ENCODE data around the gene TNIK.
"Not testable (repeated sequence)": the region's sequence is repeated elsewhere in the genome, so short reads cannot be mapped to it uniquely, and the experiment has no call there.

The TNIK gene

GRCh38 chr3:171293142-171293782, 166.9 kb downstream of the TNIK start:
- DNase-seq, result no peak
- H3K36me3 Mint-ChIP-seq (ENCODE audit: low read depth), result no peaks in the 10 kb centered on the region
- H3K27me3 Mint-ChIP-seq (ENCODE audit: low read depth, poor library complexity), result peaks cover 3% of the 10 kb centered on the region
- H3K9me3 Mint-ChIP-seq, result no peaks in the 10 kb centered on the region
- no peak overlapping the region for H3K4me3 Mint-ChIP-seq
- H3K27ac Mint-ChIP-seq, result no peak overlapping the region
- no peak for TF ChIP-seq CTCF (IDR thresholded peaks at IDR 0.05)
- H3K4me1 Mint-ChIP-seq, result peaks cover 17% of the 10 kb centered on the region

- DNase-seq, result no peak
- Mint-ChIP-seq H3K36me3 (ENCODE audit: low read depth) (no peaks in the 10 kb centered on the region), H3K4me1 (peaks cover 4% of the 10 kb centered on the region), H3K4me3 (no peak overlapping the region), H3K27me3 (ENCODE audit: low read depth, poor library complexity) (peaks cover 3% of the 10 kb centered on the region), H3K27ac (no peak overlapping the region), H3K9me3 (no peaks in the 10 kb centered on the region)
- TF ChIP-seq CTCF (IDR thresholded peaks at IDR 0.05), result no peak
Observed at GRCh38 chr3:171290680-171291079, 169.5 kb downstream of the TNIK start.

- no peaks in the 10 kb centered on the region for H3K9me3 Mint-ChIP-seq
- H3K27ac Mint-ChIP-seq, result no peak overlapping the region
- TF ChIP-seq CTCF (IDR thresholded peaks at IDR 0.05), result no peak
- peaks cover 3% of the 10 kb centered on the region for H3K27me3 Mint-ChIP-seq (ENCODE audit: low read depth, poor library complexity)
- H3K4me1 Mint-ChIP-seq, result peaks cover 11% of the 10 kb centered on the region
- no peak for DNase-seq
- no peaks in the 10 kb centered on the region for H3K36me3 Mint-ChIP-seq (ENCODE audit: low read depth)
- H3K4me3 Mint-ChIP-seq, result no peak overlapping the region
Observed at GRCh38 chr3:171289291-171289690, 170.9 kb downstream of the TNIK start.

- not testable (repeated sequence) for H3K36me3 Mint-ChIP-seq (ENCODE audit: low read depth); H3K4me3 Mint-ChIP-seq; H3K9me3 Mint-ChIP-seq; H3K27me3 Mint-ChIP-seq (ENCODE audit: low read depth, poor library complexity); DNase-seq; H3K27ac Mint-ChIP-seq
- peaks cover 17% of the 10 kb centered on the region for H3K4me1 Mint-ChIP-seq
Observed at GRCh38 chr3:171287761-171288160, 172.4 kb downstream of the TNIK start.

- no peak for TF ChIP-seq CTCF (IDR thresholded peaks at IDR 0.05)
- Mint-ChIP-seq H3K36me3 (ENCODE audit: low read depth) (no peaks in the 10 kb centered on the region), H3K9me3 (no peaks in the 10 kb centered on the region), H3K4me1 (peaks cover 21% of the 10 kb centered on the region), H3K27ac (no peak overlapping the region), H3K4me3 (no peak overlapping the region), H3K27me3 (ENCODE audit: low read depth, poor library complexity) (no peaks in the 10 kb centered on the region)
- no peak for DNase-seq
Observed at GRCh38 chr3:171286580-171287249, 173.5 kb downstream of the TNIK start.

- Mint-ChIP-seq H3K27me3 (ENCODE audit: low read depth, poor library complexity) (no peaks in the 10 kb centered on the region), H3K27ac (no peak overlapping the region), H3K9me3 (no peaks in the 10 kb centered on the region), H3K4me3 (no peak overlapping the region), H3K4me1 (peaks cover 24% of the 10 kb centered on the region), H3K36me3 (ENCODE audit: low read depth) (no peaks in the 10 kb centered on the region)
- TF ChIP-seq CTCF (IDR thresholded peaks at IDR 0.05), result no peak
- DNase-seq, result no peak
Observed at GRCh38 chr3:171285287-171285686, 174.9 kb downstream of the TNIK start.
